ENCODE measurements around the gene TAF6. TPM values are rescaled to one million over a fixed set of nuclear protein-coding genes. Genes with fewer than 3 reads are reported as not detected.

The TAF6 gene
- total and polyA plus RNA-seq, 9 of the 15 experiments (the other 6 are each of a cell fraction or from before 2014, with no cell fraction given) = 0.78 to 78.7 (median 21.3) TPM

DNA sequence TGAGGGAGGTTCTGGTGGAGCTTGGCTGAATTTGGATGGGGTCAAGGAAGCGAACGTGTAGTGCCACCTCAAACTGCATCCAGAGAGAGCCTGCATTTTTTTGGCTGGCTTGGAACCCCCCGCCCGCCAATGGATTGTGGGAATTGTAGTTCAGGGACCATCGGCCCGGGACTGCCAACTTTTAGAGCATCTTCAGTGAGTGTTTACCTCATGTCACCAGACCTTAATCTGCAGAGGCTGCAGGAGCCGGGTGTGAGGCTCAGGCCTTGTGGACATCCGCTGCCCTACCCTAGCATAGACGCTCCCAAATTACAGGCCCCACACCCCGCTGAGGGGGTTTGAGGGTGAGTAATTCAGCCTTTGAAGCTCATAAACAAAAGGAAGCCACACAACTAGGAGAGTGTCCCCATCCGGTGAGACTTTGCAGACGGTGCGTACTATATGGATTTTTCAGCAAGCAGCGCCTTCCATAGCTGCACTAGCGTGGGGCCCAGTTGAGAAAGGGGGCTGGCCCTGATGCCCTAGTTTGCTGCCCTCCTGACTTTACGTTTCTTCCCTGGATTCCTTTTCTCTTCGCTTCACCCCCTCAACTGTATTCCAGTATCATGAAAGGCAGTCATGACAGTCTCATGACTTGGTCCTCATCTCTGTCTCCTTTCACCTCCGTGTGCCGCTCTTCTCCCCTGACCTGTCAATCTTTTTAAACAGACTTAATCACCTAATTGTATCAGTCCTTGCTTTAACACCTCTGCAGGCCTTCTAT, 993 bp upstream of the TAF6 start (continued):
- TF ChIP-seq ZKSCAN8 (CRISPR knock-in tag; IDR thresholded peaks at IDR 0.05) (0 out of 2 replicates have a peak, but pooled peaks have one; percentile 6), NR2F6 (CRISPR knock-in tag; IDR thresholded peaks at IDR 0.05) (no peak)

DNA sequence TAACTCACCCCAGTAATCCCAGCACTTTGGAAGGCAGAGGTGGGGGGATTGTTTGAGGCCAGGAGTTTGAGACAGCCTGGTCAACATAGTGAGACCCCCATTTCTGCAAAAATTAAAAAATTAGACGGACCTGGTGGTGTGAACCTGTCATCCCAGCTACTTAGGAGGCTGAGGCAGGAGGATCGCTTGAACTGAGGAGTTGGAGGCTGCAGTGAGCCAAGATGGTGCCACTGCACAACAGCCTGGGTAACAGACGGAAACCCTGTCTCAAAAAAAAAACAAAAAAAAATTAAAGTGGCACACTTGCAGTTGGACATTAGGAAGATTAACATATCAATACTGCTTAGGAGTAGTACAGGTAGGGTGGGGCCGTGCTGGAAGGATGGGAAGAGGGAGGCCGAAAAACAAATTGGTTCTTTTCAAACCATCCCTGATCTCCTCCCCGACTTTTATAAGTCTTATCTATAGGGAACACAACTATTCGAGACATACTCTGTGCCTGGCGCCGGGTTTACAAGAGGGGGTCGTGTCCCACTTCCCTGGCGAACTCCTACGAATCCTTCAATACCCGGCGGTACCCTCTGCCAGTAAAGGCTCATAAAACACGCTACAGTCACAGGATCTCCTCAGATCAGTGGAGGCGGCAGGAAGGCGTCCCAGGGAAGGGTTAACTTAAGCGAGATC, 628 bp downstream of the TAF6 start:
- H3K4me3 ChIP-seq = peak overlapping the region; percentile 72
- H3K9me3 ChIP-seq (replicated peaks; ENCODE audit: control insufficient read depth, insufficient read depth, low read depth, low read length) = no peaks in the 10 kb centered on the region
- WGBS (ENCODE audit: insufficient coverage, low coverage, missing lambda C conversion rate) = 8% methylated on average over 18 of the region's 18 CpGs
- H3K79me2 ChIP-seq (ENCODE audit: control insufficient read depth, insufficient read depth, low read length) = peaks cover 17% of the 10 kb centered on the region
- H3K4me1 ChIP-seq (replicated peaks in 1 of 2; ENCODE audit: control insufficient read depth in 2 of 2, insufficient read depth in 2 of 2, low read length in 2 of 2) = peaks cover 19 to 34% of the 10 kb centered on the region in 2 experiments; a peak in 4 of 5 replicates
- ChIA-PET POLR2A (no interaction called here), CTCF (ENCODE audit: low intra/inter-chr PET ratio) (no interaction called here)
- intact Hi-C loops (cut with micrococcal nuclease) (loop anchor here (1.0 to 2.0 kb wide), 2 partner anchors 18 to 36 kb away; partner anchors contain the start of genes AP4M1 and MCM7), in situ Hi-C loops (cut with MboI) (loop anchor here (10.0 kb wide), 1 partner anchor 1716 kb away; no protein-coding TSS in a partner anchor)
- no peaks in the 10 kb centered on the region for H3K27me3 ChIP-seq (ENCODE audit: control insufficient read depth in 2 of 2, insufficient read depth in 2 of 2, low read length in 2 of 2)
- peak in 1 of 4 experiments; percentile 35 for DNase-seq (ENCODE audit: extremely low read depth in 1 of 4, low spot score in 3 of 4)
- H4K20me1 ChIP-seq (replicated peaks; ENCODE audit: control insufficient read depth, insufficient read depth, low read length) = 0 out of 2 replicates have a peak, but pooled peaks cover 4% of the 10 kb centered on the region
- H3K9ac ChIP-seq (ENCODE audit: insufficient read depth in 1 of 2, low read depth in 2 of 2, low read length in 2 of 2) = peak overlapping the region; percentile 86 to 88
- no peaks in the 10 kb centered on the region for H3K9me1 ChIP-seq (ENCODE audit: control insufficient read depth, insufficient read depth, low read length)
- H3K36me3 ChIP-seq (ENCODE audit: control insufficient read depth, insufficient read depth, low read length) = peaks cover 10% of the 10 kb centered on the region; the same call in 1 of the 3 replicates
- no peak; the same call in 2 of the 3 replicates for ATAC-seq
- peak overlapping the region; percentile 88 for H3K27ac ChIP-seq (ENCODE audit: extremely low read depth, low read depth, low read length)
- peak overlapping the region; percentile 99 for H3K4me2 ChIP-seq (ENCODE audit: insufficient read depth, low read length)
- TSS peak; percentile 62 for BruUV-seq (replicated peaks)
- H2AFZ ChIP-seq (ENCODE audit: low read depth, low read length) = peak overlapping the region; percentile 95
- no peak for FAIRE-seq
- TF ChIP-seq ZNF408 (CRISPR knock-in tag; IDR thresholded peaks at IDR 0.05; ENCODE audit: low read depth) = no peak
- no peak for TF ChIP-seq TBP (optimal IDR thresholded peaks at IDR 0.05; ENCODE audit: low read depth, low read length)
- TF ChIP-seq MAFG (tag; conservative IDR thresholded peaks at IDR 0.05) = no peak
- no peak for TF ChIP-seq ZNF239 (CRISPR knock-in tag; IDR thresholded peaks at IDR 0.05)
- TF ChIP-seq, protein P1, sequence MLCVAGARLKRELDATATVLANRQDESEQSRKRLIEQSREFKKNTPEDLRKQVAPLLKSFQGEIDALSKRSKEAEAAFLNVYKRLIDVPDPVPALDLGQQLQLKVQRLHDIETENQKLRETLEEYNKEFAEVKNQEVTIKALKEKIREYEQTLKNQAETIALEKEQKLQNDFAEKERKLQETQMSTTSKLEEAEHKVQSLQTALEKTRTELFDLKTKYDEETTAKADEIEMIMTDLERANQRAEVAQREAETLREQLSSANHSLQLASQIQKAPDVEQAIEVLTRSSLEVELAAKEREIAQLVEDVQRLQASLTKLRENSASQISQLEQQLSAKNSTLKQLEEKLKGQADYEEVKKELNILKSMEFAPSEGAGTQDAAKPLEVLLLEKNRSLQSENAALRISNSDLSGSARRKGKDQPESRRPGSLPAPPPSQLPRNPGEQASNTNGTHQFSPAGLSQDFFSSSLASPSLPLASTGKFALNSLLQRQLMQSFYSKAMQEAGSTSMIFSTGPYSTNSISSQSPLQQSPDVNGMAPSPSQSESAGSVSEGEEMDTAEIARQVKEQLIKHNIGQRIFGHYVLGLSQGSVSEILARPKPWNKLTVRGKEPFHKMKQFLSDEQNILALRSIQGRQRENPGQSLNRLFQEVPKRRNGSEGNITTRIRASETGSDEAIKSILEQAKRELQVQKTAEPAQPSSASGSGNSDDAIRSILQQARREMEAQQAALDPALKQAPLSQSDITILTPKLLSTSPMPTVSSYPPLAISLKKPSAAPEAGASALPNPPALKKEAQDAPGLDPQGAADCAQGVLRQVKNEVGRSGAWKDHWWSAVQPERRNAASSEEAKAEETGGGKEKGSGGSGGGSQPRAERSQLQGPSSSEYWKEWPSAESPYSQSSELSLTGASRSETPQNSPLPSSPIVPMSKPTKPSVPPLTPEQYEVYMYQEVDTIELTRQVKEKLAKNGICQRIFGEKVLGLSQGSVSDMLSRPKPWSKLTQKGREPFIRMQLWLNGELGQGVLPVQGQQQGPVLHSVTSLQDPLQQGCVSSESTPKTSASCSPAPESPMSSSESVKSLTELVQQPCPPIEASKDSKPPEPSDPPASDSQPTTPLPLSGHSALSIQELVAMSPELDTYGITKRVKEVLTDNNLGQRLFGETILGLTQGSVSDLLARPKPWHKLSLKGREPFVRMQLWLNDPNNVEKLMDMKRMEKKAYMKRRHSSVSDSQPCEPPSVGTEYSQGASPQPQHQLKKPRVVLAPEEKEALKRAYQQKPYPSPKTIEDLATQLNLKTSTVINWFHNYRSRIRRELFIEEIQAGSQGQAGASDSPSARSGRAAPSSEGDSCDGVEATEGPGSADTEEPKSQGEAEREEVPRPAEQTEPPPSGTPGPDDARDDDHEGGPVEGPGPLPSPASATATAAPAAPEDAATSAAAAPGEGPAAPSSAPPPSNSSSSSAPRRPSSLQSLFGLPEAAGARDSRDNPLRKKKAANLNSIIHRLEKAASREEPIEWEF (CRISPR knock-in tag; IDR thresholded peaks at IDR 0.05) = no peak
- TF ChIP-seq PHF20 (IDR thresholded peaks at IDR 0.05; ENCODE audit: partially characterized antibody) = no peak
- TF ChIP-seq NFE2 (IDR thresholded peaks at IDR 0.05; ENCODE audit: low read depth) = no peak
- no peak for TF ChIP-seq ZKSCAN3 (CRISPR knock-in tag; IDR thresholded peaks at IDR 0.05)
- TF ChIP-seq NFXL1 (CRISPR knock-in tag; IDR thresholded peaks at IDR 0.05) = no peak
- no peak for TF ChIP-seq CC2D1A (IDR thresholded peaks at IDR 0.05)
- TF ChIP-seq ZBTB7A (IDR thresholded peaks at IDR 0.05; ENCODE audit: borderline replicate concordance, control insufficient read depth, low read depth, low read length) = no peak
- TF ChIP-seq PCBP2 (IDR thresholded peaks at IDR 0.05; ENCODE audit: low read depth, low read length, poor library complexity, severe bottlenecking) = no peak
- 0 out of 2 replicates have a peak, but pooled peaks have one; percentile 28 for TF ChIP-seq ZNF12 (CRISPR knock-in tag; IDR thresholded peaks at IDR 0.05)
- no peak for TF ChIP-seq ZNF76 (CRISPR knock-in tag; IDR thresholded peaks at IDR 0.05; ENCODE audit: borderline replicate concordance)

All from K562 (cell line).